Suprapubic skin (tissue), 4 donors: ENCODE results near the gene REPS2. TPM values are rescaled to one million over a fixed set of nuclear protein-coding genes. Genes with fewer than 3 reads are reported as not detected.

Experiments
- DNase-seq, 2 donors: peaks; one replicate each; pipeline ENCODE4 v3.0.0-alpha.2; 2019; ENCODE audit warnings: low spot score in 2 of 2
- H3K27ac ChIP-seq: fragments of 200-600 bp; sonication (generic); one replicate; pipeline ENCODE4 v1.5.1; 2019
- H3K27me3 ChIP-seq: fragments of 200-600 bp; sonication (generic); one replicate; pipeline ENCODE4 v1.5.1; 2019
- H3K36me3 ChIP-seq: fragments of 200-600 bp; sonication (generic); one replicate; pipeline ENCODE4 v1.5.1; 2019
- H3K4me1 ChIP-seq: fragments of 200-600 bp; sonication (generic); one replicate; pipeline ENCODE4 v1.5.1; 2019
- H3K4me3 ChIP-seq: fragments of 200-600 bp; sonication (generic); one replicate; pipeline ENCODE4 v1.5.1; 2019; ENCODE audit warnings: mild to moderate bottlenecking
- H3K9me3 ChIP-seq: fragments of 200-600 bp; sonication (generic); one replicate; pipeline ENCODE4 v1.5.1; 2019
- CTCF ChIP-seq, 2 donors: fragments of 200-600 bp in 1 of 2; fragments of 450-650 bp in 1 of 2; sonication (generic) in 1 of 2; IDR thresholded peaks; one replicate each; pipeline ENCODE4 v1.5.1; 2016 to 2019; ENCODE audit warnings: antibody characterized with exemption in 2 of 2, mild to moderate bottlenecking in 1 of 2, moderate library complexity in 1 of 2
- EP300 ChIP-seq: sonication (generic); formaldehyde crosslinking; IDR thresholded peaks from one replicate; pipeline ENCODE4 v1.6.1; 2017; ENCODE audit warnings: antibody characterized with exemption
- POLR2A ChIP-seq, 2 donors: fragments of 450-650 bp; IDR thresholded peaks; one replicate each; pipeline ENCODE4 v1.6.1; 2017; ENCODE audit warnings: antibody characterized with exemption in 2 of 2, mild to moderate bottlenecking in 2 of 2, moderate library complexity in 2 of 2
- POLR2AphosphoS5 ChIP-seq, 3 donors: sonication (generic); formaldehyde crosslinking; IDR thresholded peaks; one replicate each; pipeline ENCODE4 v1.6.1; 2017; ENCODE audit warnings: antibody characterized with exemption in 3 of 3
- WGBS: methylation state at CpG from one replicate; pipeline ENCODE4 v1.1.5; 2018; 5-methylcytosine and 5-hydroxymethylcytosine counted together
- total RNA-seq, 4 donors: library from RNA; depleted of rRNA; stranded (reverse); fragments of >200 nt; gene quantifications; one replicate each; pipeline ENCODE4 v1.1.0, GENCODE V29; 2016

The REPS2 gene
- total RNA-seq, 4 donors from 2014 or later = 6.2 to 10.9 (median 8.6) TPM

- DNase-seq = no peak
- H3K4me3 ChIP-seq = no peak overlapping the region
- no peak overlapping the region for H3K27ac ChIP-seq
- H3K36me3 ChIP-seq = no peaks in the 10 kb centered on the region
- TF ChIP-seq CTCF (IDR thresholded peaks at IDR 0.05) = no peak
- TF ChIP-seq EP300 = no peak
- no peak for TF ChIP-seq POLR2A (IDR thresholded peaks at IDR 0.05)
- TF ChIP-seq POLR2AphosphoS5 (IDR thresholded peaks at IDR 0.05) = no peak
- H3K9me3 ChIP-seq = no peaks in the 10 kb centered on the region
- WGBS = 55% methylated on average over 5 of the region's 5 CpGs
- H3K27me3 ChIP-seq = no peaks in the 10 kb centered on the region
- H3K4me1 ChIP-seq = no peaks in the 10 kb centered on the region
Measured at GRCh38 chrX:16975233-16975632, 28.8 kb downstream of the REPS2 start.

DNA sequence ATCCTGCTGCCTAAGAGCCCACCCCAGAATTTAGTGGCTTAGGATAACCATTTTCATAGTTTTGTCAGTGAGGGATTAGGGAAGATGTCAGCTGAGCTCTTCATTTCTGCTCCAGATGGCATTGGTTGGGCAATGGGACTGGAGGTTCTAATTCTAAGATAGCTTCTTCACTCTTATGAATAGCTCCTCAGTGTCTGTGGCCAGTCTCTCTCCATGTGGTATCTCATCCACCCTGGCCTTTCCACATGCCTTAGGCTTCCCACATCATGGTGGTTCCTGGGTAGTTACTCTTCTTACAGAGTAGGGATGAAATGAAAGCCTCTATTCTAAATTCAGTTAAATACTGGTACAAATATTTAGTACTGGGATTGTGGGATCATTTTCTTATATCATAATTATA, 31.3 kb downstream of the REPS2 start:
- no peak overlapping the region for H3K4me3 ChIP-seq
- H3K36me3 ChIP-seq = no peaks in the 10 kb centered on the region
- no peak for TF ChIP-seq POLR2AphosphoS5 (IDR thresholded peaks at IDR 0.05)
- no peak for TF ChIP-seq CTCF (IDR thresholded peaks at IDR 0.05)
- TF ChIP-seq POLR2A (IDR thresholded peaks at IDR 0.05) = no peak
- TF ChIP-seq EP300 = no peak
- DNase-seq = no peak
- no peak overlapping the region for H3K27ac ChIP-seq
- no peaks in the 10 kb centered on the region for H3K27me3 ChIP-seq
- H3K9me3 ChIP-seq = no peaks in the 10 kb centered on the region
- H3K4me1 ChIP-seq = no peaks in the 10 kb centered on the region

GRCh38 chrX:16978193-16978984, 31.9 kb downstream of the REPS2 start:
- WGBS = 60% methylated on average over 3 of the region's 3 CpGs
- Histone ChIP-seq H3K4me3 (no peak overlapping the region), H3K9me3 (no peaks in the 10 kb centered on the region), H3K4me1 (no peaks in the 10 kb centered on the region), H3K27ac (no peak overlapping the region), H3K27me3 (no peaks in the 10 kb centered on the region), H3K36me3 (no peaks in the 10 kb centered on the region)
- TF ChIP-seq POLR2AphosphoS5 (IDR thresholded peaks at IDR 0.05) = no peak
- TF ChIP-seq POLR2A (IDR thresholded peaks at IDR 0.05) = no peak
- TF ChIP-seq EP300 = no peak
- TF ChIP-seq CTCF (IDR thresholded peaks at IDR 0.05) = no peak
- no peak for DNase-seq

GRCh38 chrX:16979226-16979625, 32.8 kb downstream of the REPS2 start:
- WGBS = 71% methylated on average over 1 of the region's 1 CpG
- Histone ChIP-seq H3K27ac (no peak overlapping the region), H3K27me3 (no peaks in the 10 kb centered on the region), H3K4me1 (no peaks in the 10 kb centered on the region), H3K4me3 (no peak overlapping the region), H3K9me3 (no peaks in the 10 kb centered on the region), H3K36me3 (no peaks in the 10 kb centered on the region)
- no peak for DNase-seq
- TF ChIP-seq POLR2AphosphoS5 (IDR thresholded peaks at IDR 0.05) = no peak
- no peak for TF ChIP-seq POLR2A (IDR thresholded peaks at IDR 0.05)
- TF ChIP-seq CTCF (IDR thresholded peaks at IDR 0.05) = no peak
- TF ChIP-seq EP300 = no peak

GRCh38 chrX:16981209-16981608, 34.8 kb downstream of the REPS2 start:
- H3K4me3 ChIP-seq = no peak overlapping the region
- DNase-seq = no peak
- H3K9me3 ChIP-seq = no peaks in the 10 kb centered on the region
- no peaks in the 10 kb centered on the region for H3K4me1 ChIP-seq
- no peak overlapping the region for H3K27ac ChIP-seq
- no peaks in the 10 kb centered on the region for H3K27me3 ChIP-seq
- no peaks in the 10 kb centered on the region for H3K36me3 ChIP-seq
- TF ChIP-seq CTCF (IDR thresholded peaks at IDR 0.05) = no peak
- TF ChIP-seq POLR2AphosphoS5 (IDR thresholded peaks at IDR 0.05) = no peak
- TF ChIP-seq EP300 = no peak
- no peak for TF ChIP-seq POLR2A (IDR thresholded peaks at IDR 0.05)
- 88% methylated on average over 1 of the region's 1 CpG for whole genome bisulfite sequencing
